Measurements from ENCODE around the gene RAP1A.
"Not testable (repeated sequence)": the region's sequence is repeated elsewhere in the genome, so short reads cannot be mapped to it uniquely, and the experiment has no call there.

The RAP1A gene

GRCh38 chr1:111632771-111633170, 13.2 kb downstream of the RAP1A start:
- not testable (repeated sequence) for H3K4me2 ChIP-seq (ENCODE audit: low read length); H3K27me3 ChIP-seq (ENCODE audit: control insufficient read depth, insufficient read depth, low read length); H3K36me3 ChIP-seq (ENCODE audit: insufficient read depth, low read length); H3K9ac ChIP-seq (ENCODE audit: low read depth, low read length); H3K4me3 ChIP-seq (ENCODE audit: low read length); H3K4me1 ChIP-seq (ENCODE audit: control insufficient read depth, insufficient read depth, low read length); H3K9me3 ChIP-seq (replicated peaks; ENCODE audit: low read length)

DNA sequence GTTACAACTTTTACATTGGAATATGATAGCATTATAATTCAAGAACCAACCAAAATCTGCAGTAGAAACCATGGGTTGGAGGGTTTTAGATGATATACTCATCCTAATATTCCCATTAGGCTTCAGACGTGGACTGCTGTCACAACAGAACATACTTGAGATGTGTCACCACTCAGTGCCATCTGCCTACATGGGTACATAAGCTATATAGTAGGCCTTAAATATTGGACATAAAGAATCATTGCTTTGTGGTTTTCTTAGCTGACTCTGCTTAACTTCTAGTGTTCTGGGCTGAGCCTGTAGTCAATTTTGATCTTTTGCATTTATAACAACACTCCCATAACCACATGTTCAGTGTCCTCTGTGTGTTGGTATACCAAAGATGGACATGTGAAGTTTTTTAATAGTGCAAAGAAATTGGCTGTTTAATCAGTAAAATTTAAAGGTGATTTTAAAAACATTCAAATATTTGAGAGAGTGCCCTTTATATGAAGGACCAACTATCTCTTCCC, 14.2 kb downstream of the RAP1A start:
- Histone ChIP-seq H3K4me3 (ENCODE audit: low read length) (no peak overlapping the region), H3K36me3 (ENCODE audit: insufficient read depth, low read length) (no peaks in the 10 kb centered on the region), H3K9me3 (replicated peaks; ENCODE audit: low read length) (no peaks in the 10 kb centered on the region), H3K4me1 (ENCODE audit: control insufficient read depth, insufficient read depth, low read length) (no peaks in the 10 kb centered on the region), H3K9ac (ENCODE audit: low read depth, low read length) (no peak overlapping the region), H3K27me3 (ENCODE audit: control insufficient read depth, insufficient read depth, low read length) (no peaks in the 10 kb centered on the region), H3K4me2 (ENCODE audit: low read length) (no peak overlapping the region)

GRCh38 chr1:111635324-111636009, 15.9 kb downstream of the RAP1A start:
- Histone ChIP-seq H3K4me1 (ENCODE audit: control insufficient read depth, insufficient read depth, low read length) (no peaks in the 10 kb centered on the region), H3K27me3 (ENCODE audit: control insufficient read depth, insufficient read depth, low read length) (no peaks in the 10 kb centered on the region), H3K36me3 (ENCODE audit: insufficient read depth, low read length) (no peaks in the 10 kb centered on the region), H3K4me3 (ENCODE audit: low read length) (no peak overlapping the region), H3K4me2 (ENCODE audit: low read length) (no peak overlapping the region), H3K9me3 (replicated peaks; ENCODE audit: low read length) (no peaks in the 10 kb centered on the region), H3K9ac (ENCODE audit: low read depth, low read length) (no peak overlapping the region)

GRCh38 chr1:111638320-111638719, 18.7 kb downstream of the RAP1A start:
- H3K4me1 ChIP-seq (ENCODE audit: control insufficient read depth, insufficient read depth, low read length): no peaks in the 10 kb centered on the region
- H3K9ac ChIP-seq (ENCODE audit: low read depth, low read length): no peak overlapping the region
- no peaks in the 10 kb centered on the region for H3K27me3 ChIP-seq (ENCODE audit: control insufficient read depth, insufficient read depth, low read length)
- H3K4me3 ChIP-seq (ENCODE audit: low read length): no peak overlapping the region
- no peak overlapping the region for H3K4me2 ChIP-seq (ENCODE audit: low read length)
- no peaks in the 10 kb centered on the region for H3K9me3 ChIP-seq (replicated peaks; ENCODE audit: low read length)
- no peaks in the 10 kb centered on the region for H3K36me3 ChIP-seq (ENCODE audit: insufficient read depth, low read length)

- no peak overlapping the region for H3K4me2 ChIP-seq (ENCODE audit: low read length)
- no peak overlapping the region for H3K4me3 ChIP-seq (ENCODE audit: low read length)
- H3K27me3 ChIP-seq (ENCODE audit: control insufficient read depth, insufficient read depth, low read length): no peaks in the 10 kb centered on the region
- H3K4me1 ChIP-seq (ENCODE audit: control insufficient read depth, insufficient read depth, low read length): no peaks in the 10 kb centered on the region
- H3K9ac ChIP-seq (ENCODE audit: low read depth, low read length): no peak overlapping the region
- H3K9me3 ChIP-seq (replicated peaks; ENCODE audit: low read length): no peaks in the 10 kb centered on the region
- no peaks in the 10 kb centered on the region for H3K36me3 ChIP-seq (ENCODE audit: insufficient read depth, low read length)
Measured at GRCh38 chr1:111639602-111640198, 20.1 kb downstream of the RAP1A start.

GRCh38 chr1:111643097-111643496, 23.5 kb downstream of the RAP1A start:
- Histone ChIP-seq H3K27me3 (ENCODE audit: control insufficient read depth, insufficient read depth, low read length) (no peaks in the 10 kb centered on the region), H3K9me3 (replicated peaks; ENCODE audit: low read length) (no peaks in the 10 kb centered on the region), H3K4me3 (ENCODE audit: low read length) (no peak overlapping the region), H3K4me2 (ENCODE audit: low read length) (no peak overlapping the region), H3K4me1 (ENCODE audit: control insufficient read depth, insufficient read depth, low read length) (no peaks in the 10 kb centered on the region), H3K9ac (ENCODE audit: low read depth, low read length) (no peak overlapping the region), H3K36me3 (ENCODE audit: insufficient read depth, low read length) (no peaks in the 10 kb centered on the region)

DNA sequence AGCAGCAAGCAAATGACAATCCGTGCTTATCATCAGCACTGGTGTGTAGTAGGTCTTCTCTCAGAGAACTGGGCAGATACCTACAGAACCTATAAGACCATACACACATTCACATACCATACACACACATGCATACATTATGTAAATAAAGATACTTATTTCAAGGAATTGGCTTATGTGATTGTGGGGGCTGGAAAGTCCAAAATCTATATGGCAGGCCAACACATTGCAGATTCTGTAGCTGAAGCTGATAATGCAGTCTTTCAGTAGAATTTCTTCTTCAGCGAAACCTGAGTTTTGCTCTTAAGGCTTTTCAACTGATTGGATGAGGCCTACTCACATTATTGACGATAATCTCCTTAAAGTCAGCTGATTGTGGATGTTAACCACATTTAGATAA, 24.1 kb downstream of the RAP1A start:
- no peaks in the 10 kb centered on the region for H3K27me3 ChIP-seq (ENCODE audit: control insufficient read depth, insufficient read depth, low read length)
- no peak overlapping the region for H3K9ac ChIP-seq (ENCODE audit: low read depth, low read length)
- peaks cover 3% of the 10 kb centered on the region for H3K36me3 ChIP-seq (ENCODE audit: insufficient read depth, low read length)
- H3K9me3 ChIP-seq (replicated peaks; ENCODE audit: low read length): no peaks in the 10 kb centered on the region
- H3K4me1 ChIP-seq (ENCODE audit: control insufficient read depth, insufficient read depth, low read length): no peaks in the 10 kb centered on the region
- no peak overlapping the region for H3K4me2 ChIP-seq (ENCODE audit: low read length)
- H3K4me3 ChIP-seq (ENCODE audit: low read length): no peak overlapping the region

- H3K4me1 ChIP-seq (ENCODE audit: control insufficient read depth, insufficient read depth, low read length): no peaks in the 10 kb centered on the region
- H3K4me3 ChIP-seq (ENCODE audit: low read length): no peak overlapping the region
- H3K9ac ChIP-seq (ENCODE audit: low read depth, low read length): no peak overlapping the region
- H3K27me3 ChIP-seq (ENCODE audit: control insufficient read depth, insufficient read depth, low read length): no peaks in the 10 kb centered on the region
- no peak overlapping the region for H3K4me2 ChIP-seq (ENCODE audit: low read length)
- H3K36me3 ChIP-seq (ENCODE audit: insufficient read depth, low read length): peaks cover 3% of the 10 kb centered on the region
- H3K9me3 ChIP-seq (replicated peaks; ENCODE audit: low read length): no peaks in the 10 kb centered on the region
Measured at GRCh38 chr1:111644506-111644905, 24.9 kb downstream of the RAP1A start.

DNA sequence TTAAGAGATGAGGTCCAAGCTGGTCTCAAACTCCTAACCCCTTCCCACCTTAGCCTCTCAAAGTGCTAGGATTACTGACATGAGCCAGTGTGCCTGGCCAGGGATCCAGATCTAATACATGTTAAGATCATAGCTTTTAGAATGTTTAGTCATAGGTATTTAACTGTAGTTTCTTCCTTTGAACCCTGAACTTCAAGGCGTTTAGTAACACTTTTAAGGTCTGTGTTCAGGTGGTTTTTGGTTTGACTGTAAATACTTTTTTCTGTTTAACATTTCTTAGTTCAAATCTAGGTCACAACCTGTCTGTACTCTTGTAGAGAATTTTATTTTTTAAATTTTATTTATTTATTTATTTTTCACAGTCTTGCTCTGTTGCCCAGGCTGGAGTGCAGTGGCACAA, 28.1 kb downstream of the RAP1A start:
- H3K36me3 ChIP-seq (ENCODE audit: insufficient read depth, low read length): peaks cover 3% of the 10 kb centered on the region
- H3K4me3 ChIP-seq (ENCODE audit: low read length): no peak overlapping the region
- H3K9me3 ChIP-seq (replicated peaks; ENCODE audit: low read length): no peaks in the 10 kb centered on the region
- H3K9ac ChIP-seq (ENCODE audit: low read depth, low read length): no peak overlapping the region
- no peak overlapping the region for H3K4me2 ChIP-seq (ENCODE audit: low read length)
- H3K27me3 ChIP-seq (ENCODE audit: control insufficient read depth, insufficient read depth, low read length): no peaks in the 10 kb centered on the region
- no peaks in the 10 kb centered on the region for H3K4me1 ChIP-seq (ENCODE audit: control insufficient read depth, insufficient read depth, low read length)

- Histone ChIP-seq H3K9ac (ENCODE audit: low read depth, low read length) (no peak overlapping the region), H3K4me2 (ENCODE audit: low read length) (no peak overlapping the region), H3K4me1 (ENCODE audit: control insufficient read depth, insufficient read depth, low read length) (no peaks in the 10 kb centered on the region), H3K9me3 (replicated peaks; ENCODE audit: low read length) (no peaks in the 10 kb centered on the region), H3K36me3 (ENCODE audit: insufficient read depth, low read length) (peaks cover 3% of the 10 kb centered on the region), H3K27me3 (ENCODE audit: control insufficient read depth, insufficient read depth, low read length) (no peaks in the 10 kb centered on the region), H3K4me3 (ENCODE audit: low read length) (no peak overlapping the region)
Measured at GRCh38 chr1:111648806-111649205, 29.2 kb downstream of the RAP1A start.

DNA sequence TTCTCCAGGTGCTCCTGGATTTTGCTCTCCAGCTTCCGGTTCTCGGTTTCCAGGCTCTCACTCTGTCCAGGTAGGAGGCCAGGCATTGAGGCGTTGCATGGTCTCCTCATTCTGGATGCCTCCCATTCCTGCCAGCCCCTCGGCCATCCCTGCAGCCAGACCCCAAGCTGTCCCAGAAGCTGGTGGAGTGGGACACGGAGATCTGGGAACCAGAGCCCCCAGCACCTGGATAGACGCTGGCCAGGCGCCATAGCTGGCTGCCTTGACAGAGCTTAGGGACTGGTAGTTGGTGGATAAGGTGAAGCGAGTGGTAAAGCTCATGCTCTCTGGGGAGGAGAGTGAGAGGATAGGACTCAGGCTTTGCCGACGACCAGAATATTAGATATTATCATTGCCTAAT, 29.6 kb downstream of the RAP1A start:
- no peak overlapping the region for H3K4me3 ChIP-seq (ENCODE audit: low read length)
- H3K36me3 ChIP-seq (ENCODE audit: insufficient read depth, low read length): peaks cover 3% of the 10 kb centered on the region
- H3K4me2 ChIP-seq (ENCODE audit: low read length): no peak overlapping the region
- H3K4me1 ChIP-seq (ENCODE audit: control insufficient read depth, insufficient read depth, low read length): no peaks in the 10 kb centered on the region
- H3K27me3 ChIP-seq (ENCODE audit: control insufficient read depth, insufficient read depth, low read length): no peaks in the 10 kb centered on the region
- H3K9me3 ChIP-seq (replicated peaks; ENCODE audit: low read length): no peaks in the 10 kb centered on the region
- H3K9ac ChIP-seq (ENCODE audit: low read depth, low read length): no peak overlapping the region

GRCh38 chr1:111649648-111650047, 30.1 kb downstream of the RAP1A start:
- Histone ChIP-seq H3K27me3 (ENCODE audit: control insufficient read depth, insufficient read depth, low read length) (no peaks in the 10 kb centered on the region), H3K4me1 (ENCODE audit: control insufficient read depth, insufficient read depth, low read length) (no peaks in the 10 kb centered on the region)

More at GRCh38 chr1:111649648-111650047, 30.1 kb downstream of the RAP1A start:
- H3K36me3 ChIP-seq (ENCODE audit: insufficient read depth, low read length): peaks cover 3% of the 10 kb centered on the region
- no peaks in the 10 kb centered on the region for H3K9me3 ChIP-seq (replicated peaks; ENCODE audit: low read length)
- H3K4me3 ChIP-seq (ENCODE audit: low read length): no peak overlapping the region
- H3K9ac ChIP-seq (ENCODE audit: low read depth, low read length): no peak overlapping the region
- no peak overlapping the region for H3K4me2 ChIP-seq (ENCODE audit: low read length)

Data from skeletal muscle satellite cell (primary cell).